ENCODE data around the gene CMBL. TPM values are rescaled to one million over a fixed set of nuclear protein-coding genes. Genes with fewer than 3 reads are reported as not detected.
A peak's percentile ranks its signal among the peaks of the same experiment; 100 is the strongest.

Gene CMBL
- total RNA-seq, 1 donor from 2014 or later, result 20.5 TPM

DNA sequence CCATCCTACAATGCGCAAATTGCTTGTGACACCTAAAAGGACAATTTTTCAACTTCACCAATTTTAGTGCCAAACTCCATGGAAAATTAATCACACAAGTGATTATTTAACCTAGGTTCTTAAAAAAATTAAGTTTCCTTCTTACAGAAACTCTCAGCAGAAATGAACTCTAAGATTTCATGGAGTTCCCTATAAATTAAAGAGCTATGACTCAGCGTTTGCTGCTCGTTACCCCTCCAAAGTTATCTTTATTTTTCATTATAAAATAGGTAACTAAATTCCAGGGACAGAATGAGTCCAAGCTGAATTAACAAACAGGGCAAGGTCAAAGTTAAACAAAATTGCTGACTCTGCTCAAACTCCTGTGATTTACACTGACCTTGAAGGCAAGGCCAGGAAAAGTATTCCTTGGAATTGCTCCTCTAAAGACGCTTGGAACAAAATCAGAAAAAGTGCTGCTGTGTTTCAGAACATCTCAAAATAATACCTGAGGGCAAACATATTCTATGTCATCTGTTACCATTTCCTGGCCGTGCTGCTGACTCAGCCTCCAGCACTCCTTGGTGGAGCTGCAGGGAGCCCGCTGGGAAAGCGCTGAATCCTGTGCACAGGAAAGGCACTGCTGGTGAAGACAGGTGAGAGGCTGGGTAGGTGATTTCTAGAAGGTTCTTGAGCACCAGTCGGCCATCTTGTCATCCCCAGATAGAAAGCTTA is 2.5 kb upstream of the CMBL start:
- no peaks in the 10 kb centered on the region for H3K36me3 Mint-ChIP-seq (ENCODE audit: low read depth)
- TF ChIP-seq, protein P1, sequence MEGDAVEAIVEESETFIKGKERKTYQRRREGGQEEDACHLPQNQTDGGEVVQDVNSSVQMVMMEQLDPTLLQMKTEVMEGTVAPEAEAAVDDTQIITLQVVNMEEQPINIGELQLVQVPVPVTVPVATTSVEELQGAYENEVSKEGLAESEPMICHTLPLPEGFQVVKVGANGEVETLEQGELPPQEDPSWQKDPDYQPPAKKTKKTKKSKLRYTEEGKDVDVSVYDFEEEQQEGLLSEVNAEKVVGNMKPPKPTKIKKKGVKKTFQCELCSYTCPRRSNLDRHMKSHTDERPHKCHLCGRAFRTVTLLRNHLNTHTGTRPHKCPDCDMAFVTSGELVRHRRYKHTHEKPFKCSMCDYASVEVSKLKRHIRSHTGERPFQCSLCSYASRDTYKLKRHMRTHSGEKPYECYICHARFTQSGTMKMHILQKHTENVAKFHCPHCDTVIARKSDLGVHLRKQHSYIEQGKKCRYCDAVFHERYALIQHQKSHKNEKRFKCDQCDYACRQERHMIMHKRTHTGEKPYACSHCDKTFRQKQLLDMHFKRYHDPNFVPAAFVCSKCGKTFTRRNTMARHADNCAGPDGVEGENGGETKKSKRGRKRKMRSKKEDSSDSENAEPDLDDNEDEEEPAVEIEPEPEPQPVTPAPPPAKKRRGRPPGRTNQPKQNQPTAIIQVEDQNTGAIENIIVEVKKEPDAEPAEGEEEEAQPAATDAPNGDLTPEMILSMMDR (IDR thresholded peaks at IDR 0.05), result no peak
- H3K27me3 Mint-ChIP-seq (ENCODE audit: low read depth), result no peaks in the 10 kb centered on the region
- peaks cover 3% of the 10 kb centered on the region for H3K9me3 Mint-ChIP-seq (ENCODE audit: low read depth)
- H3K4me1 Mint-ChIP-seq (ENCODE audit: low read depth), result peaks cover 47% of the 10 kb centered on the region
- peak overlapping the region; percentile 52 for H3K27ac Mint-ChIP-seq (ENCODE audit: unreplicated experiment)
- no peak for DNase-seq (ENCODE audit: low spot score)
- H3K4me3 Mint-ChIP-seq (ENCODE audit: unreplicated experiment), result no peak overlapping the region

DNA sequence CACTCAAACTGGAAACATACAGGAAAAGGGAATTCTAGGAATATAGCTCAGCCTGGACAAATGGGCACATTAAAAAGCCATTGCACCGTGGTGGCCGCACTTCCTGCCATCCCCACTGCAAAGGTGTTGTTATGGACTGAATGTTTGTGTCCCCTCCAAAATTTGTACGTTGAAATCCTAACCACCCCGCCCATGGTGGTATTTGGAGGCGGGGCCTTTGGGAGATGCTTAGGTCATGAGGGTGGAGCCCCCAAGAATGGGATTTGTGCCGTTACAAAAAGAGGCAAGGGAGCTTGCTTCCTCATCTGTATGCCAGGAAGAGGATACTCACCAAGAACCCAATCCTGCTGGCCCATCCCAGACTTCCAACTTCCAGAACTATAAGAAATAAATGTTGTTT is 1.1 kb upstream of the CMBL start:
- DNase-seq (ENCODE audit: low spot score), result no peak
- Mint-ChIP-seq H3K27ac (ENCODE audit: unreplicated experiment) (peak overlapping the region; percentile 6), H3K9me3 (ENCODE audit: low read depth) (peaks cover 3% of the 10 kb centered on the region), H3K4me3 (ENCODE audit: unreplicated experiment) (no peak overlapping the region), H3K27me3 (ENCODE audit: low read depth) (no peaks in the 10 kb centered on the region), H3K4me1 (ENCODE audit: low read depth) (peaks cover 47% of the 10 kb centered on the region), H3K36me3 (ENCODE audit: low read depth) (no peaks in the 10 kb centered on the region)
- TF ChIP-seq, protein P1 (IDR thresholded peaks at IDR 0.05), result no peak

DNA sequence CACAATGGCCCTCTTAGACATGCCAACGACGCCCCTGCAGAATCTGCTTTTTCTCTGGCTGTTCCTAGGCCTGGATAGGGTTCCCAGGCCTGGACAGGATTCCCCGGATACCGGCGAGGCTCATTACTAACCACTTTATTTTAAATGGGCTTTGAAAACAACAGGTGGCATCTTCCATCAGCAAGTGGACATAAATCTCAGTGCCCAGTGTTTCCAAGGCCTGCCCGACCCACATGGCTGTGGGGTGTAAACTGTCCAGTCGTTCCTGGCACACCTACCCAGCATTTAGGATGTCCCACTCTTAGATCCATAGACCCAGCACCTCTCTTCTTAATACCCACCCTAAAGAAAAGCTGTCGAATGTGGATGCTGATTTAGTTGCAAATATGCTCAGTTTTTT is 896 bp downstream of the CMBL start:
- Mint-ChIP-seq H3K9me3 (ENCODE audit: low read depth) (peaks cover 3% of the 10 kb centered on the region), H3K4me1 (ENCODE audit: low read depth) (peaks cover 58% of the 10 kb centered on the region), H3K4me3 (ENCODE audit: unreplicated experiment) (peak overlapping the region; percentile 90), H3K36me3 (ENCODE audit: low read depth) (no peaks in the 10 kb centered on the region), H3K27me3 (ENCODE audit: low read depth) (no peaks in the 10 kb centered on the region), H3K27ac (ENCODE audit: unreplicated experiment) (peak overlapping the region; percentile 90)
- TF ChIP-seq, protein P1 (IDR thresholded peaks at IDR 0.05), result no peak
- no peak for DNase-seq (ENCODE audit: low spot score)

DNA sequence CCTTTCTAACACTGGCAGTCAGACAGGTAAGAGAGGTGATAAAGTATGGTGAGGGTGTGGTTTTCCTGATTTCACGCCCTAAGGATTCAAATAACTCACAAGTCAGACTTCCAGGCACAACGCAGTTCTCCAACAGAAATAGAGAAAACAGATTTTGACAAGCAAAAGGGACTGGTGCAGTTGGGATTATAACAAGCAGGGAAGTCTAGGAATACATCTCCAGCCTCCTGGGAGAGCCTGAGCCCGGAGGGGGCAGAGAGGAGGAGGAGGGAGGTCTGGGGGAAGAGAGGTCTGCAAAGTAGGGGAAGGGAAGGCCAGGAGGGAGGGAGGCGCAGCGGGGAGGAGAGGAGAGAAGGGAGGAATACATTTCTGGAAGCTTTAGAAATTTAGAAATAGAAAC is 1.6 kb downstream of the CMBL start:
- Mint-ChIP-seq H3K27me3 (ENCODE audit: low read depth) (no peaks in the 10 kb centered on the region), H3K9me3 (ENCODE audit: low read depth) (peaks cover 3% of the 10 kb centered on the region), H3K4me3 (ENCODE audit: unreplicated experiment) (peak overlapping the region; percentile 90), H3K36me3 (ENCODE audit: low read depth) (no peaks in the 10 kb centered on the region), H3K4me1 (ENCODE audit: low read depth) (peaks cover 60% of the 10 kb centered on the region), H3K27ac (ENCODE audit: unreplicated experiment) (no peak overlapping the region)
- DNase-seq (ENCODE audit: low spot score), result no peak
- TF ChIP-seq, protein P1 (IDR thresholded peaks at IDR 0.05), result no peak

DNA sequence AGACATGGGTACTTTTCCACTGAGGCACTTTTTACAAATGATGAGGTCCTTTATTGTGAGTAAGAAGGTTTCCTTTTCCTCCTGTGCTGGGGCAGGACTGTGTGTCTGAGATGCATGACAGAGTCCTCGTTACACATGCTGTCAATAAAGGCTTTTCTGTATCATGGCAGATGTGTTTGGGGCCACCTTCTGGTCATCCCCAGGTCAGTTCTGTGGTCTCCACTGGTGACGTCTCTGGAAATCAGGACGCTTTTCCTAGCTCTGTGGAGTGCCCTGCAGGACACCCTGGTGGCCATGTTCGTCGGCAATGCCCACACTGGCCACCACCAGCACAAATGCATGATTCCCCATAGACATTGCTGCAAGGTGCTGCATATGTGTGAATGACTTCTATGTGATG is 2.8 kb downstream of the CMBL start:
- DNase-seq (ENCODE audit: low spot score), result no peak
- TF ChIP-seq, protein P1 (IDR thresholded peaks at IDR 0.05), result no peak
- Mint-ChIP-seq H3K4me3 (ENCODE audit: unreplicated experiment) (no peak overlapping the region), H3K36me3 (ENCODE audit: low read depth) (peaks cover 2% of the 10 kb centered on the region), H3K27me3 (ENCODE audit: low read depth) (no peaks in the 10 kb centered on the region), H3K9me3 (ENCODE audit: low read depth) (peaks cover 2% of the 10 kb centered on the region), H3K27ac (ENCODE audit: unreplicated experiment) (no peak overlapping the region), H3K4me1 (ENCODE audit: low read depth) (peaks cover 48% of the 10 kb centered on the region)
